ENCODE measurements around the gene MFSD11.
"Not testable (repeated sequence)": the region's sequence is repeated elsewhere in the genome, so short reads cannot be mapped to it uniquely, and the experiment has no call there.

Gene MFSD11

DNA sequence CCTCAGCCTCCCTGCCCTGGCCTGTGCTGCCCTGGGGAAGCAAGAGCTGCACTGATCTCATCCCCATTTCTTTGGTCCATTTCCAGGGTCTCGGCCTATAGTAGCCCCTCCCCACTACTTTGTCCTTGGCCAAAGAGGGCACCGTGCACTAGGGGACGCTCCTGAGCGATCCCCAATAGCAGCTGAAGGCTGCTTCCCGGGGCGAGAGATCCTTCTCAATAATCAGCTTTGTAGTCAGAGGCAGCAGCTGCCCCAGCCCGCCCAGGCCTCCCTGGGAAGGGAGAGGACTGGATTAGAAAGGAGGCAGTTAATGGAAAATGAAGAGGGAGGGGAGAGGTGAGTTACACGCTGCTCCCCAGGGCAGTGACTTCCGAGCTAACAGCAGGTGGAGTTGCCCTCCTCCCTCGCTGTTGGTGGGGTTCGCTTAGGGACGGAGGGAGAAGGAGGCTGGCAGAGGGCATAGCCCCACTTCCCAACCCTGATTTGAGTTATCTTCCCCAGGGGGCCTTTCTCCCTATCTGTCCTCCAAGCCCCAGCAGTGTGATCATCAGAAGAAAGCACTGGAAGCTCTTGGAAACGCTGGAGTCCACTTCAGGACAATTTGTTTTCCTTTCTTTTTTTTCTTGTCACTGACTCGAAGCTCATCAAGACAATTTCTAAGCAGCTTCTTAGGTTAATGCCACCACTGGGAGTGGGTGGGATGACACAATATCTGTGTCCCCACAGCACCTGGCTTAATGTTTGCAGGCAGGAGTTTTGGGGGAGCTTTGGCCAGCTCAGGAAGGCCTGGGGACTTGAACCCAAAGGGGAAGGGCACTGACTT is 29.7 kb upstream of the MFSD11 start:
- FAIRE-seq: no peak
- no peak for DNase-seq (ENCODE audit: extremely low spot score, insufficient read length, low read depth)

GRCh38 chr17:76709077-76709950 is 28.6 kb upstream of the MFSD11 start:
- DNase-seq (ENCODE audit: extremely low spot score, insufficient read length, low read depth) (no peak), FAIRE-seq (no peak)

DNA sequence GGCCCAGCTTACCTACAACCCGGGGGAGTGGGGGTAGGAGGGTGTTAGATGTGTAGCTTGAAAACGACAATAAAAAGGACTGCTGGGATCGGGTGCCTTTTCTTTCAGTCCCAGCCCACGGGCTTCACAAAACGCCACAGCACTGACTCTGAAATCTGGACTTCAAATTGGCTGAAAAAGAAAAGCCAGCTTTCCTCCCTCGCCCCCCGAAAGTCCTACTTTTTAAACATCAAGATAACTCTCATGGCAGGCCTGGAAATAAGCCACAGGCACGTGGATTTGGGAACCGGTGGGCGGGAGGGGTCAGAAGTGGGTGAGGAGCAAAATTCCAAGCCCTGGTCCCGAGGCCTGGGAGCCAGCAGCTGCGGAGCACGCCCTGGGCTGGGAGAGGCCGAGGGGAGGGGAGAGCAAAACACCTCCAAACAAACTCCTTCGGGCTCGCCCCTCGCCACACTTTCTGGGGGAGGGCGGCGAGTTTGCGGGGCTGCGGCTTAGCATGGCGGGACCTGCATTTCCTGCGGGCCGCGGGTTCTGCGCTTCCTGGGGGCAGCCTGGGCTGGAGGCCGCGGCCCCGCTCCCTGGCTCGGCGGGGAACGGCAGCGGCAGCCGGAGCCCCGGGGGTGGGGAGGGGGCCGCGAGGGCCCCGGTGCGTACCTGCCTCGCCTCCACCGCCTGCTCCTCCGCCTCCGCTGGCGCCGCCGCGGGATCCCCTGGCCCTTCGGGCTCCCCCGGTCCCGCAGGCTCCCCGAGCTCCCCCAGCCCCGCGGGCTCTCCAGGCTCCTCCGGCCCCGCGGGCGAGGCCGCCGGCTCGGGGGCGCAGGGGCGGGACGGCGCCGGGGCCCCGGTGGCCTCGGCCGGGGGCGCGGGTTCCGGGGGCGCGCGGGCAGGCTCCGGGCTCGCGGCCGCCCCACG is 27.7 kb upstream of the MFSD11 start:
- DNase-seq (ENCODE audit: extremely low spot score, insufficient read length, low read depth); FAIRE-seq: not testable (repeated sequence)

GRCh38 chr17:76710863-76711611 is 26.9 kb upstream of the MFSD11 start, which contains the start of gene MXRA7:
Gene MXRA7, minus strand, starts transcription at chr17:76710965. Its CDS starts 19 bp downstream, at chr17:76710946.
- DNase-seq (ENCODE audit: extremely low spot score, insufficient read length, low read depth) (peak; percentile 67), FAIRE-seq (no peak)

DNA sequence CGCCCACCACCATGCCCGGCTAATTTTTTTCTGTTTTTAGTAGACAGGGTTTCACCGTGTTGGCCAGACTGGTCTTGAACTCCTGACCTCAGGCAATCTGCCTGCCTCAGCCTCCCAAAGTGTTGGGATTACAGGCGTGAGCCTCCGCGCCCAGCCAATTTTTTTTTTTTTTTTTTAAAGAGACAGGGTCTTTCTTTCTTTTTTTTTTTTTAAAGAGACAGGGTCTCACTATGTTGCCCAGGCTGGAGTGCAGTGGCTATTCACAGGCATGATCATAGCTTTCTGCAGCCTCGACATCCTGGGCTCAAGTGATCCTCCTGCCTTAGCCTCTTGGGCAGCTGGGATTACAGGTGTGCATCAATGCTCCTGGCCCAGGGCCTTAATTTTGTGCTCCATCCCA is 25.6 kb upstream of the MFSD11 start:
- not testable (repeated sequence) for DNase-seq (ENCODE audit: extremely low spot score, insufficient read length, low read depth); FAIRE-seq

- no peak for FAIRE-seq
These were observed 24.2 kb upstream of the MFSD11 start for GRCh38 chr17:76713765-76714164.

GRCh38 chr17:76714336-76714735 is 23.6 kb upstream of the MFSD11 start:
- FAIRE-seq (no peak), DNase-seq (ENCODE audit: extremely low spot score, insufficient read length, low read depth) (no peak)

More at GRCh38 chr17:76713765-76714164, 24.2 kb upstream of the MFSD11 start:
- DNase-seq (ENCODE audit: extremely low spot score, insufficient read length, low read depth): no peak

GRCh38 chr17:76714822-76715495 is 23.0 kb upstream of the MFSD11 start:
- FAIRE-seq (peak; percentile 69), DNase-seq (ENCODE audit: extremely low spot score, insufficient read length, low read depth) (no peak)

DNA sequence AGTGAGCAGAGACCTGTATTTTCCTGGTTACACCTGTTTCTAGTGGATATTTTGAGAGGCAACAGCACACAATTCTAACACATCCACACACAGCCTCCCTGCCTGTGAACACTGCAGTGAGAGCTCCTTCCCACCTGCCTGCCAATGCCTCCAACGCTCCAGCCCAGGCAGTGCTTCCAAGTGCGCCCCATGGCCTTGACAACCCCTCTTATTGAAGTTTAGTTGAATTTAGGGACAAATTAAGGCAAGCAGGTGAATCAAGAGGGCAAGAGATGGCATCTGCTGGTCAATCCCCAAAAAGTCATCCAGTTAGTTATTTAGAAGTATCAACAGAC is 22.5 kb upstream of the MFSD11 start:
- no peak for FAIRE-seq
- no peak for DNase-seq (ENCODE audit: extremely low spot score, insufficient read length, low read depth)

- FAIRE-seq: no peak
- DNase-seq (ENCODE audit: extremely low spot score, insufficient read length, low read depth): no peak
These were observed 21.6 kb upstream of the MFSD11 start for GRCh38 chr17:76716146-76716838.

- DNase-seq (ENCODE audit: extremely low spot score, insufficient read length, low read depth) (no peak), FAIRE-seq (no peak)
These were observed 21.1 kb upstream of the MFSD11 start for GRCh38 chr17:76716839-76717215.

- FAIRE-seq: no peak
- no peak for DNase-seq (ENCODE audit: extremely low spot score, insufficient read length, low read depth)
These were observed 19.4 kb upstream of the MFSD11 start for GRCh38 chr17:76718516-76718915.

- FAIRE-seq (no peak), DNase-seq (ENCODE audit: extremely low spot score, insufficient read length, low read depth) (no peak)
These were observed 17.7 kb upstream of the MFSD11 start for GRCh38 chr17:76720211-76720610.

DNA sequence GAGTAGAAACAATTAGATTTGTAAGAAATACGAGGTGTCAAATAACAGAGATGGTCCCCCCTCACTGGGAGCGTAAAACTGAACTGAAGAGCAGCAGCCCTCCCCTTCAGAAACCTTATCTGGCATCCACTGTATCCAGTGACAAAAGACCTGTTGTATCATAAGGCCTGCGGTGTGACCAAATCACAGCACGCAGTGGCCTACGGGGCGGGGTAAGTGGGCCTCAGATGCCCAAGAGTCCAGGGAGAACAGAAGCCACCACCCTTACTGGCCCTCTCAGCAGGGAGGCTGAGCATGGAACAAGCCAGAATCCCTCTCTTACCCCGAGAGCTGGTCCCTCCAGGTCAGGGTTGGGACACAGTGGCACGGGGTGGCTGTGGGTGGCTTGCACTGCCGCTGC is 17.0 kb upstream of the MFSD11 start:
- DNase-seq (ENCODE audit: extremely low spot score, insufficient read length, low read depth) (no peak), FAIRE-seq (no peak)

GRCh38 chr17:76721463-76721862 is 16.5 kb upstream of the MFSD11 start:
- DNase-seq (ENCODE audit: extremely low spot score, insufficient read length, low read depth) (no peak), FAIRE-seq (no peak)

GRCh38 chr17:76722279-76722678 is 15.6 kb upstream of the MFSD11 start:
- no peak for FAIRE-seq
- DNase-seq (ENCODE audit: extremely low spot score, insufficient read length, low read depth): no peak

GRCh38 chr17:76722977-76723376 is 14.9 kb upstream of the MFSD11 start:
- FAIRE-seq; DNase-seq (ENCODE audit: extremely low spot score, insufficient read length, low read depth): not testable (repeated sequence)

DNA sequence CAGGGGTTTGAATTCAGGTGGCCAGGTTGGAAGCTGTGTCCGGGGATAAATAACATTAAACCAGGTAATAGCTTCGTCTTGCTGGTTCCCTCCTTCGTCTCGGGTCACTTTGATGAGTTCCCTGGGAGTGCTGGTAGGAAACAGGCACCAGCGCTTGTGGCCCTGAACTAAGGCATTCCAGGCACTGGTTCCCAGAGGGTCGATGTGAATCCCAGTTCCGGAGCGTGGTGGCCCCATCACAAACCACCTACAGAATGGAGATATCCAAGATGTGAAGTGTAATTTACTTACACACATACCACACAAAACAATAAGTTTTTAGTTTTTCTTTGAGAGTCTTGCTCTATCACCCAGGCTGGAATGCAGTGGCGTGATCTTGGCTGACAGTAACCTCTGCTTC is 14.1 kb upstream of the MFSD11 start:
- no peak for FAIRE-seq

More for the DNA sequence above, 14.1 kb upstream of the MFSD11 start:
- DNase-seq (ENCODE audit: extremely low spot score, insufficient read length, low read depth): no peak

All from GM18507 (cell line).